Prostate gland (tissue), 2 donors: Measurements from ENCODE around the gene ARL2BP.

ENCODE experiments used
- POLR2A ChIP-seq: fragments of 450-650 bp; IDR thresholded peaks from one replicate; pipeline ENCODE4 v1.6.1; 2016; ENCODE audit warnings: antibody characterized with exemption, mild to moderate bottlenecking
- TF ChIP-seq, protein P1 (sequence below), 4 experiments: fragments of 200-600 bp in 2 of 4; fragments of 450-650 bp in 2 of 4; sonication (generic) in 2 of 4; IDR thresholded peaks; 1 replicate in 3 of 4; 2 replicates in 1 of 4; pipeline ENCODE4 v1.5.1; 2016 to 2019; ENCODE audit warnings: antibody characterized with exemption in 4 of 4, mild to moderate bottlenecking in 2 of 4, moderate library complexity in 2 of 4

GRCh38 chr16:57244463-57244766 lies 644 bp upstream of the ARL2BP start:
- TF ChIP-seq, protein P1, sequence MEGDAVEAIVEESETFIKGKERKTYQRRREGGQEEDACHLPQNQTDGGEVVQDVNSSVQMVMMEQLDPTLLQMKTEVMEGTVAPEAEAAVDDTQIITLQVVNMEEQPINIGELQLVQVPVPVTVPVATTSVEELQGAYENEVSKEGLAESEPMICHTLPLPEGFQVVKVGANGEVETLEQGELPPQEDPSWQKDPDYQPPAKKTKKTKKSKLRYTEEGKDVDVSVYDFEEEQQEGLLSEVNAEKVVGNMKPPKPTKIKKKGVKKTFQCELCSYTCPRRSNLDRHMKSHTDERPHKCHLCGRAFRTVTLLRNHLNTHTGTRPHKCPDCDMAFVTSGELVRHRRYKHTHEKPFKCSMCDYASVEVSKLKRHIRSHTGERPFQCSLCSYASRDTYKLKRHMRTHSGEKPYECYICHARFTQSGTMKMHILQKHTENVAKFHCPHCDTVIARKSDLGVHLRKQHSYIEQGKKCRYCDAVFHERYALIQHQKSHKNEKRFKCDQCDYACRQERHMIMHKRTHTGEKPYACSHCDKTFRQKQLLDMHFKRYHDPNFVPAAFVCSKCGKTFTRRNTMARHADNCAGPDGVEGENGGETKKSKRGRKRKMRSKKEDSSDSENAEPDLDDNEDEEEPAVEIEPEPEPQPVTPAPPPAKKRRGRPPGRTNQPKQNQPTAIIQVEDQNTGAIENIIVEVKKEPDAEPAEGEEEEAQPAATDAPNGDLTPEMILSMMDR (IDR thresholded peaks at IDR 0.05): no peak
- TF ChIP-seq POLR2A: no peak
